HuH-7.5 (cell line): ENCODE measurements around the gene RPL32.
A peak's percentile ranks its signal among the peaks of the same experiment; 100 is the strongest.
"Not testable (repeated sequence)": the region's sequence is repeated elsewhere in the genome, so short reads cannot be mapped to it uniquely, and the experiment has no call there.

Experiments used
- DNase-seq: peaks from one replicate; pipeline ENCODE4 v3.0.0; 2011; ENCODE audit warnings: low spot score

RPL32 gene

GRCh38 chr3:12841149-12841969 is at the start of gene RPL32:
Gene RPL32, minus strand, starts transcription at chr3:12841565. Its CDS starts 1,328 bp downstream, at chr3:12840237.
- peak; percentile 92 for DNase-seq

GRCh38 chr3:12890610-12891390 is 49.4 kb upstream of the RPL32 start:
- no peak for DNase-seq

GRCh38 chr3:12886736-12887135 is 45.4 kb upstream of the RPL32 start:
- DNase-seq, result no peak

GRCh38 chr3:12886106-12886679 is 44.8 kb upstream of the RPL32 start:
- no peak for DNase-seq

GRCh38 chr3:12885583-12885930 is 44.2 kb upstream of the RPL32 start:
- DNase-seq, result no peak

GRCh38 chr3:12884790-12885582 is 43.6 kb upstream of the RPL32 start:
- DNase-seq, result no peak

- no peak for DNase-seq
These were observed 42.9 kb upstream of the RPL32 start for GRCh38 chr3:12884186-12884680.

GRCh38 chr3:12882336-12883310 is 41.3 kb upstream of the RPL32 start:
- no peak for DNase-seq

- DNase-seq, result not testable (repeated sequence)
These were observed 40.5 kb upstream of the RPL32 start for GRCh38 chr3:12881858-12882257.

- DNase-seq, result no peak
These were observed 37.9 kb upstream of the RPL32 start for GRCh38 chr3:12879191-12879815.

GRCh38 chr3:12878758-12879157 is 37.4 kb upstream of the RPL32 start:
- not testable (repeated sequence) for DNase-seq

- DNase-seq, result no peak
These were observed 36.8 kb upstream of the RPL32 start for GRCh38 chr3:12878141-12878574.

- DNase-seq, result no peak
These were observed 35.7 kb upstream of the RPL32 start for GRCh38 chr3:12877040-12877439.

GRCh38 chr3:12875857-12876836 is 34.8 kb upstream of the RPL32 start:
- peak; percentile 91 for DNase-seq

- no peak for DNase-seq
These were observed 30.1 kb upstream of the RPL32 start for GRCh38 chr3:12871404-12871983.

GRCh38 chr3:12870942-12871341 is 29.6 kb upstream of the RPL32 start:
- DNase-seq, result no peak

- DNase-seq, result peak; percentile 89
These were observed 27.8 kb upstream of the RPL32 start for GRCh38 chr3:12869035-12869621.
